ENCODE data around the gene CYP2U1. TPM values are rescaled to one million over a fixed set of nuclear protein-coding genes. Genes with fewer than 3 reads are reported as not detected.

The CYP2U1 gene
- total and polyA plus RNA-seq, 2 donors from 2014 or later, result 5.9 to 6.3 TPM

GRCh38 chr4:107950746-107951540 is 19.6 kb downstream of the CYP2U1 start:
- H3K36me3 ChIP-seq (ENCODE audit: control insufficient read depth in 2 of 3, insufficient read depth in 3 of 3, low read length in 3 of 3), result no peaks in the 10 kb centered on the region
- no peak overlapping the region for H3K9ac ChIP-seq (ENCODE audit: low read length in 3 of 3)
- peaks cover 0 to 5% (median 0%) of the 10 kb centered on the region in 3 donors for H3K9me3 ChIP-seq (ENCODE audit: control insufficient read depth in 2 of 3, insufficient read depth in 1 of 3, low read length in 3 of 3)
- DNase-seq, result no peak
- no peak for TF ChIP-seq CTCF (IDR thresholded peaks at IDR 0.05; ENCODE audit: borderline replicate concordance, extremely low read depth, insufficient read depth)
- intact Hi-C loops (cut with DNase I), result no loop called here
- no peak overlapping the region for H3K27ac ChIP-seq (ENCODE audit: low read depth in 2 of 2, low read length in 2 of 2)
- no peaks in the 10 kb centered on the region for H3K4me1 ChIP-seq (ENCODE audit: control insufficient read depth in 2 of 3, insufficient read depth in 2 of 3, low read depth in 1 of 3, low read length in 3 of 3)
- FAIRE-seq, result no peak
- no peaks in the 10 kb centered on the region for H3K27me3 ChIP-seq (ENCODE audit: control insufficient read depth, insufficient read depth, low read length)
- H3K4me3 ChIP-seq (ENCODE audit: low read length in 3 of 3), result no peak overlapping the region

- H3K36me3 ChIP-seq (ENCODE audit: control insufficient read depth in 2 of 3, insufficient read depth in 3 of 3, low read length in 3 of 3), result no peaks in the 10 kb centered on the region
- H3K4me3 ChIP-seq (ENCODE audit: low read length in 3 of 3), result no peak overlapping the region
- no peaks in the 10 kb centered on the region for H3K4me1 ChIP-seq (ENCODE audit: control insufficient read depth in 2 of 3, insufficient read depth in 2 of 3, low read depth in 1 of 3, low read length in 3 of 3)
- DNase-seq, result no peak
- no peak for FAIRE-seq
- H3K9me3 ChIP-seq (ENCODE audit: control insufficient read depth in 2 of 3, insufficient read depth in 1 of 3, low read length in 3 of 3), result peaks cover 0 to 5% (median 2%) of the 10 kb centered on the region in 3 donors
- H3K9ac ChIP-seq (ENCODE audit: low read length in 3 of 3), result no peak overlapping the region
- no peak for TF ChIP-seq CTCF (IDR thresholded peaks at IDR 0.05; ENCODE audit: borderline replicate concordance, extremely low read depth, insufficient read depth)
- H3K27ac ChIP-seq (ENCODE audit: low read depth in 2 of 2, low read length in 2 of 2), result no peak overlapping the region
- intact Hi-C loops (cut with DNase I), result no loop called here
- no peaks in the 10 kb centered on the region for H3K27me3 ChIP-seq (ENCODE audit: control insufficient read depth, insufficient read depth, low read length)
These were observed 20.2 kb downstream of the CYP2U1 start for GRCh38 chr4:107951551-107951950.

- H3K27ac ChIP-seq (ENCODE audit: low read depth in 2 of 2, low read length in 2 of 2), result no peak overlapping the region
- H3K9me3 ChIP-seq (ENCODE audit: control insufficient read depth in 2 of 3, insufficient read depth in 1 of 3, low read length in 3 of 3), result peaks cover 0 to 5% (median 2%) of the 10 kb centered on the region in 3 donors
- intact Hi-C loops (cut with DNase I), result no loop called here
- H3K9ac ChIP-seq (ENCODE audit: low read length in 3 of 3), result no peak overlapping the region
- DNase-seq (no peak), FAIRE-seq (no peak)
- no peak overlapping the region for H3K4me3 ChIP-seq (ENCODE audit: low read length in 3 of 3)
- no peaks in the 10 kb centered on the region for H3K36me3 ChIP-seq (ENCODE audit: control insufficient read depth in 2 of 3, insufficient read depth in 3 of 3, low read length in 3 of 3)
- no peaks in the 10 kb centered on the region for H3K4me1 ChIP-seq (ENCODE audit: control insufficient read depth in 2 of 3, insufficient read depth in 2 of 3, low read depth in 1 of 3, low read length in 3 of 3)
- no peak for TF ChIP-seq CTCF (IDR thresholded peaks at IDR 0.05; ENCODE audit: borderline replicate concordance, extremely low read depth, insufficient read depth)
- no peaks in the 10 kb centered on the region for H3K27me3 ChIP-seq (ENCODE audit: control insufficient read depth, insufficient read depth, low read length)
These were observed 24.7 kb downstream of the CYP2U1 start for GRCh38 chr4:107956011-107956410.
